NCI-H345 (cell line): Measurements from ENCODE around the gene IL10RB.

Experiments used
- DNase-seq: peaks from one replicate; lab custom pipeline; 2025; lab: John Stamatoyannopoulos, UW

Gene IL10RB

GRCh38 chr21:33267250-33267649 lies 1.1 kb downstream of the IL10RB start:
- no peak for DNase-seq

- DNase-seq = no peak
Observed at GRCh38 chr21:33268393-33268736, 2.2 kb downstream of the IL10RB start.

GRCh38 chr21:33268737-33269441 lies 2.7 kb downstream of the IL10RB start:
- peak; percentile 87 for DNase-seq

GRCh38 chr21:33270986-33271385 lies 4.8 kb downstream of the IL10RB start:
- no peak for DNase-seq

- DNase-seq = no peak
Observed at GRCh38 chr21:33273044-33273443, 6.9 kb downstream of the IL10RB start.

- DNase-seq = no peak
Observed at GRCh38 chr21:33278721-33279120, 12.6 kb downstream of the IL10RB start.

- no peak for DNase-seq
Observed at GRCh38 chr21:33279330-33279820, 13.2 kb downstream of the IL10RB start.

GRCh38 chr21:33281096-33281652 lies 15.0 kb downstream of the IL10RB start:
- no peak for DNase-seq

- no peak for DNase-seq
Observed at GRCh38 chr21:33283203-33283602, 17.0 kb downstream of the IL10RB start.

- no peak for DNase-seq
Observed at GRCh38 chr21:33286076-33286475, 19.9 kb downstream of the IL10RB start.

- peak; percentile 56 for DNase-seq
Observed at GRCh38 chr21:33286600-33287456, 20.7 kb downstream of the IL10RB start.

- no peak for DNase-seq
Observed at GRCh38 chr21:33289199-33289819, 23.1 kb downstream of the IL10RB start.

GRCh38 chr21:33290441-33290840 lies 24.3 kb downstream of the IL10RB start:
- peak; percentile 94 for DNase-seq

- DNase-seq = no peak
Observed at GRCh38 chr21:33291686-33292085, 25.5 kb downstream of the IL10RB start.

- no peak for DNase-seq
Observed at GRCh38 chr21:33292724-33293123, 26.6 kb downstream of the IL10RB start.

- no peak for DNase-seq
Observed at GRCh38 chr21:33293136-33293535, 27.0 kb downstream of the IL10RB start.

GRCh38 chr21:33293811-33294216 lies 27.6 kb downstream of the IL10RB start:
- DNase-seq = no peak

- DNase-seq = no peak
Observed at GRCh38 chr21:33296156-33296555, 30.0 kb downstream of the IL10RB start.

- DNase-seq = no peak
Observed at GRCh38 chr21:33299181-33299752, 33.1 kb downstream of the IL10RB start.

GRCh38 chr21:33300701-33301631 lies 34.8 kb downstream of the IL10RB start:
- DNase-seq = no peak

- no peak for DNase-seq
Observed at GRCh38 chr21:33301632-33302002, 35.5 kb downstream of the IL10RB start.
